Activated CD4-positive, alpha-beta T cell treated with anti-CD3 and anti-CD28 coated beads, Interleukin-2, amount 10 ng/mL, durations not matched to agents 24 days and 14 days (primary cell): ENCODE data around the gene CAVIN3. TPM values are rescaled to one million over a fixed set of nuclear protein-coding genes. Genes with fewer than 3 reads are reported as not detected.

Source experiments
- DNase-seq: peaks from one replicate; pipeline ENCODE4 v3.0.0; 2022
- H3K27ac Mint-ChIP-seq: one replicate; pipeline ENCODE4 v1.8.0; 2022; ENCODE audit warnings: mild to moderate bottlenecking, mixed read lengths
- H3K27me3 Mint-ChIP-seq: one replicate; pipeline ENCODE4 v1.8.0; 2022; ENCODE audit warnings: mixed read lengths
- H3K36me3 Mint-ChIP-seq: one replicate; pipeline ENCODE4 v1.8.0; 2022; ENCODE audit warnings: low read depth, mild to moderate bottlenecking, mixed read lengths
- H3K4me1 Mint-ChIP-seq: one replicate; pipeline ENCODE4 v1.8.0; 2021; ENCODE audit warnings: mixed read lengths
- H3K4me3 Mint-ChIP-seq: one replicate; pipeline ENCODE4 v1.8.0; 2022; ENCODE audit warnings: mild to moderate bottlenecking, moderate library complexity, mixed read lengths
- H3K9me3 Mint-ChIP-seq: one replicate; pipeline ENCODE4 v1.8.0; 2021; ENCODE audit warnings: mixed read lengths
- intact Hi-C: fragments of 100-400 bp; cut with micrococcal nuclease; formaldehyde crosslinking; loops from one replicate; pipeline ENCODE4 v1.15.1; 2023
- total RNA-seq: library from RNA; stranded (reverse); gene quantifications from 2 replicates; pipeline ENCODE4 v1.2.3, GENCODE V29; 2022

CAVIN3 gene
- total RNA-seq, 1 donor from 2014 or later = 35.7 TPM

GRCh38 chr11:6350043-6350442 is 29.7 kb upstream of the CAVIN3 start:
- intact Hi-C loops = loop anchor here (5.0 to 10.0 kb wide), 3 partner anchors 328 to 535 kb away; no protein-coding TSS in a partner anchor
- no peaks in the 10 kb centered on the region for H3K36me3 Mint-ChIP-seq
- no peak for DNase-seq
- H3K4me1 Mint-ChIP-seq = peaks cover 19% of the 10 kb centered on the region
- H3K27ac Mint-ChIP-seq = no peak overlapping the region
- peaks cover 2% of the 10 kb centered on the region for H3K27me3 Mint-ChIP-seq
- H3K9me3 Mint-ChIP-seq = no peaks in the 10 kb centered on the region
- H3K4me3 Mint-ChIP-seq = no peak overlapping the region

GRCh38 chr11:6345366-6345765 is 25.1 kb upstream of the CAVIN3 start:
- H3K9me3 Mint-ChIP-seq = no peaks in the 10 kb centered on the region
- H3K36me3 Mint-ChIP-seq = no peaks in the 10 kb centered on the region
- no peak for DNase-seq
- H3K27ac Mint-ChIP-seq = no peak overlapping the region
- H3K4me1 Mint-ChIP-seq = no peaks in the 10 kb centered on the region
- H3K4me3 Mint-ChIP-seq = no peak overlapping the region
- H3K27me3 Mint-ChIP-seq = peaks cover 2% of the 10 kb centered on the region
- intact Hi-C loops = no loop called here

GRCh38 chr11:6336293-6336692 is 16.0 kb upstream of the CAVIN3 start:
- Mint-ChIP-seq H3K9me3 (peaks cover 6% of the 10 kb centered on the region), H3K36me3 (no peaks in the 10 kb centered on the region), H3K27me3 (peaks cover 20% of the 10 kb centered on the region), H3K4me1 (no peaks in the 10 kb centered on the region), H3K27ac (no peak overlapping the region), H3K4me3 (no peak overlapping the region)
- no peak for DNase-seq
- intact Hi-C loops = no loop called here

- no peak overlapping the region for H3K27ac Mint-ChIP-seq
- H3K36me3 Mint-ChIP-seq = no peaks in the 10 kb centered on the region
- DNase-seq = no peak
- H3K27me3 Mint-ChIP-seq = peaks cover 22% of the 10 kb centered on the region
- no peak overlapping the region for H3K4me3 Mint-ChIP-seq
- no peaks in the 10 kb centered on the region for H3K4me1 Mint-ChIP-seq
- intact Hi-C loops = no loop called here
- H3K9me3 Mint-ChIP-seq = peaks cover 6% of the 10 kb centered on the region
Observed at GRCh38 chr11:6334806-6335205, 14.5 kb upstream of the CAVIN3 start.

GRCh38 chr11:6333095-6333494 is 12.8 kb upstream of the CAVIN3 start:
- no peak overlapping the region for H3K27ac Mint-ChIP-seq
- intact Hi-C loops = no loop called here
- no peak for DNase-seq
- H3K9me3 Mint-ChIP-seq = peaks cover 6% of the 10 kb centered on the region
- H3K4me1 Mint-ChIP-seq = peaks cover 2% of the 10 kb centered on the region
- H3K27me3 Mint-ChIP-seq = peaks cover 29% of the 10 kb centered on the region
- H3K4me3 Mint-ChIP-seq = no peak overlapping the region
- no peaks in the 10 kb centered on the region for H3K36me3 Mint-ChIP-seq

- H3K4me3 Mint-ChIP-seq = no peak overlapping the region
- peaks cover 6% of the 10 kb centered on the region for H3K9me3 Mint-ChIP-seq
- intact Hi-C loops = no loop called here
- no peak overlapping the region for H3K27ac Mint-ChIP-seq
- no peak for DNase-seq
- H3K4me1 Mint-ChIP-seq = peaks cover 2% of the 10 kb centered on the region
- no peaks in the 10 kb centered on the region for H3K36me3 Mint-ChIP-seq
- H3K27me3 Mint-ChIP-seq = peaks cover 34% of the 10 kb centered on the region
Observed at GRCh38 chr11:6332066-6332465, 11.8 kb upstream of the CAVIN3 start.

- DNase-seq = no peak
- intact Hi-C loops = no loop called here
- peaks cover 30% of the 10 kb centered on the region for H3K27me3 Mint-ChIP-seq
- H3K4me1 Mint-ChIP-seq = peaks cover 9% of the 10 kb centered on the region
- no peak overlapping the region for H3K27ac Mint-ChIP-seq
- no peaks in the 10 kb centered on the region for H3K9me3 Mint-ChIP-seq
- no peaks in the 10 kb centered on the region for H3K36me3 Mint-ChIP-seq
- no peak overlapping the region for H3K4me3 Mint-ChIP-seq
Observed at GRCh38 chr11:6328321-6328720, 8.0 kb upstream of the CAVIN3 start.

GRCh38 chr11:6327806-6328205 is 7.5 kb upstream of the CAVIN3 start:
- Mint-ChIP-seq H3K27me3 (peaks cover 26% of the 10 kb centered on the region), H3K36me3 (no peaks in the 10 kb centered on the region), H3K27ac (no peak overlapping the region), H3K4me3 (no peak overlapping the region), H3K9me3 (no peaks in the 10 kb centered on the region), H3K4me1 (peaks cover 9% of the 10 kb centered on the region)
- intact Hi-C loops = no loop called here
- no peak for DNase-seq

- H3K4me1 Mint-ChIP-seq = peaks cover 15% of the 10 kb centered on the region
- no peak for DNase-seq
- intact Hi-C loops = no loop called here
- no peaks in the 10 kb centered on the region for H3K36me3 Mint-ChIP-seq
- H3K9me3 Mint-ChIP-seq = no peaks in the 10 kb centered on the region
- H3K27ac Mint-ChIP-seq = no peak overlapping the region
- H3K4me3 Mint-ChIP-seq = no peak overlapping the region
- H3K27me3 Mint-ChIP-seq = peaks cover 23% of the 10 kb centered on the region
Observed at GRCh38 chr11:6326985-6327384, 6.7 kb upstream of the CAVIN3 start.

GRCh38 chr11:6326303-6326702 is 6.0 kb upstream of the CAVIN3 start:
- Mint-ChIP-seq H3K4me1 (peaks cover 22% of the 10 kb centered on the region), H3K27me3 (peaks cover 21% of the 10 kb centered on the region), H3K9me3 (no peaks in the 10 kb centered on the region), H3K4me3 (no peak overlapping the region), H3K27ac (no peak overlapping the region), H3K36me3 (no peaks in the 10 kb centered on the region)
- DNase-seq = no peak
- intact Hi-C loops = no loop called here

- peaks cover 39% of the 10 kb centered on the region for H3K4me1 Mint-ChIP-seq
- peaks cover 11% of the 10 kb centered on the region for H3K27me3 Mint-ChIP-seq
- intact Hi-C loops = loop anchor here (5.0 kb wide), 4 partner anchors 159 to 636 kb away; partner anchors contain the start of genes ARFIP2, MRPL17, TIMM10B and TRIM22
- no peak for DNase-seq
- H3K27ac Mint-ChIP-seq = no peak overlapping the region
- peaks cover 3% of the 10 kb centered on the region for H3K36me3 Mint-ChIP-seq
- no peak overlapping the region for H3K4me3 Mint-ChIP-seq
- H3K9me3 Mint-ChIP-seq = no peaks in the 10 kb centered on the region
Observed at GRCh38 chr11:6323291-6323905, 3.1 kb upstream of the CAVIN3 start.

GRCh38 chr11:6321961-6322362 is 1.7 kb upstream of the CAVIN3 start:
- peak overlapping the region; percentile 88 for H3K4me3 Mint-ChIP-seq

GRCh38 chr11:6321356-6321755 is 1.1 kb upstream of the CAVIN3 start:
- intact Hi-C loops = loop anchor here (2.0 to 5.0 kb wide), 5 partner anchors 161 to 634 kb away; partner anchors contain the start of genes ARFIP2, MRPL17, TIMM10B and TRIM22
- DNase-seq = no peak
- Mint-ChIP-seq H3K4me3 (peak overlapping the region; percentile 88), H3K9me3 (no peaks in the 10 kb centered on the region), H3K27me3 (peaks cover 16% of the 10 kb centered on the region), H3K36me3 (peaks cover 7% of the 10 kb centered on the region), H3K4me1 (peaks cover 45% of the 10 kb centered on the region), H3K27ac (peak overlapping the region; percentile 91)

More at GRCh38 chr11:6321961-6322362, 1.7 kb upstream of the CAVIN3 start:
- Mint-ChIP-seq H3K36me3 (peaks cover 7% of the 10 kb centered on the region), H3K9me3 (no peaks in the 10 kb centered on the region), H3K27ac (peak overlapping the region; percentile 91), H3K27me3 (peaks cover 14% of the 10 kb centered on the region), H3K4me1 (peaks cover 45% of the 10 kb centered on the region)
- intact Hi-C loops = loop anchor here (1.0 to 5.0 kb wide), 6 partner anchors 29 to 635 kb away; partner anchors contain the start of genes ARFIP2, MRPL17, TIMM10B and TRIM22
- no peak for DNase-seq

- intact Hi-C loops = loop anchor here (1.0 to 5.0 kb wide), 7 partner anchors 37 to 633 kb away; partner anchors contain the start of genes ARFIP2, FHIP1B, MRPL17 and TIMM10B
- Mint-ChIP-seq H3K4me1 (peaks cover 46% of the 10 kb centered on the region), H3K9me3 (no peaks in the 10 kb centered on the region), H3K36me3 (peaks cover 7% of the 10 kb centered on the region), H3K27ac (peak overlapping the region; percentile 91), H3K27me3 (peaks cover 23% of the 10 kb centered on the region), H3K4me3 (peak overlapping the region; percentile 88)
- peak; percentile 82 for DNase-seq
Observed at GRCh38 chr11:6319704-6320410, 444 bp downstream of the CAVIN3 start.
